ENCODE data around the gene OR13C2. TPM values are rescaled to one million over a fixed set of nuclear protein-coding genes. Genes with fewer than 3 reads are reported as not detected.
"Not testable (repeated sequence)": the region's sequence is repeated elsewhere in the genome, so short reads cannot be mapped to it uniquely, and the experiment has no call there.

Gene OR13C2, protein sequence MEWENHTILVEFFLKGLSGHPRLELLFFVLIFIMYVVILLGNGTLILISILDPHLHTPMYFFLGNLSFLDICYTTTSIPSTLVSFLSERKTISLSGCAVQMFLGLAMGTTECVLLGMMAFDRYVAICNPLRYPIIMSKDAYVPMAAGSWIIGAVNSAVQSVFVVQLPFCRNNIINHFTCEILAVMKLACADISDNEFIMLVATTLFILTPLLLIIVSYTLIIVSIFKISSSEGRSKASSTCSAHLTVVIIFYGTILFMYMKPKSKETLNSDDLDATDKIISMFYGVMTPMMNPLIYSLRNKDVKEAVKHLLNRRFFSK
- total RNA-seq = 0.36 and 0.47 TPM in 2 replicates
- long read RNA-seq = 0 reads

DNA sequence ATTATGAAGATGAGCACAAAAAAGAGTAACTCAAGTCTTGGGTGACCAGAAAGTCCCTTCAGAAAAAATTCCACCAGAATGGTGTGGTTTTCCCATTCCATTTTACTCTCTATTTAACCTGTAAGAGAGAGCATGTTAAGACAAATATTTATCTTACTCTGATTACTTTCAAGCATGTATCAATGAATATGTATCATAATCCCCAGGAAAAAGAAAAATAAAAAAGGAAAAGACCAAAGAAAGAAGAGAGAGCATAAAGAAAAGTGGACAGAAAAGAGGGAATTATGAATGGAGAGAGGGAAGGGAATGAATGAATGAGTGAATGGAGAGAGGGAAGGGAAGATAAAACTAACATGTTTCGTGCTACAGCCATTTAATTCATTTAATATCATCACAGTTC, at the start of gene OR13C2:
Gene OR13C2, minus strand, starts transcription at position 101 of the 400 bp plus-strand sequence. Its CDS starts 0 bp downstream, at position 101.
- H3K36me3 Mint-ChIP-seq (ENCODE audit: insufficient read depth); H3K9me3 Mint-ChIP-seq (ENCODE audit: low read depth): not testable (repeated sequence)

DNA sequence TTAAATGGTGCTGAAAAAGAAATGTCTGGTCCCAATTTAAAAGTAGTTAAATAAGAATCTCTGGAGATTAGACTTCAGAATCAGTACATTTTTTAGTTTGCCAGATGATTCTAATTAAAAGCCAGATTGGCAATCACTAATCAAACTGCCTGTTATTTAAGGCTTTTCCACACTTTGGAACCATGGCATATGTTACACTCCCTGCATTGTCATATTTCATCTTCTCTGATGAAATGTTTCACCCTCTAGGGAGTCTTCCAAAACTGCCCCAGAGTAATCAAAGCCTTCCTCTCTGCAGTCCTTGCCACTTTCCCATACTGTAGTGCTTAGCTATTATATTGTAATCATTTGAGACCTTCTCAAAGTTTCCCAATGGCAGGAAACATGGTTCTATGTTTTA, 30.0 kb upstream of the OR13C2 start:
- Mint-ChIP-seq H3K36me3 (ENCODE audit: insufficient read depth) (no peaks in the 10 kb centered on the region), H3K27ac (no peak overlapping the region), H3K4me1 (ENCODE audit: low read depth) (no peaks in the 10 kb centered on the region), H3K27me3 (no peaks in the 10 kb centered on the region), H3K4me3 (ENCODE audit: low read depth) (no peak overlapping the region), H3K9me3 (ENCODE audit: low read depth) (peaks cover 28% of the 10 kb centered on the region)
- TF ChIP-seq, protein P1, sequence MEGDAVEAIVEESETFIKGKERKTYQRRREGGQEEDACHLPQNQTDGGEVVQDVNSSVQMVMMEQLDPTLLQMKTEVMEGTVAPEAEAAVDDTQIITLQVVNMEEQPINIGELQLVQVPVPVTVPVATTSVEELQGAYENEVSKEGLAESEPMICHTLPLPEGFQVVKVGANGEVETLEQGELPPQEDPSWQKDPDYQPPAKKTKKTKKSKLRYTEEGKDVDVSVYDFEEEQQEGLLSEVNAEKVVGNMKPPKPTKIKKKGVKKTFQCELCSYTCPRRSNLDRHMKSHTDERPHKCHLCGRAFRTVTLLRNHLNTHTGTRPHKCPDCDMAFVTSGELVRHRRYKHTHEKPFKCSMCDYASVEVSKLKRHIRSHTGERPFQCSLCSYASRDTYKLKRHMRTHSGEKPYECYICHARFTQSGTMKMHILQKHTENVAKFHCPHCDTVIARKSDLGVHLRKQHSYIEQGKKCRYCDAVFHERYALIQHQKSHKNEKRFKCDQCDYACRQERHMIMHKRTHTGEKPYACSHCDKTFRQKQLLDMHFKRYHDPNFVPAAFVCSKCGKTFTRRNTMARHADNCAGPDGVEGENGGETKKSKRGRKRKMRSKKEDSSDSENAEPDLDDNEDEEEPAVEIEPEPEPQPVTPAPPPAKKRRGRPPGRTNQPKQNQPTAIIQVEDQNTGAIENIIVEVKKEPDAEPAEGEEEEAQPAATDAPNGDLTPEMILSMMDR (IDR thresholded peaks at IDR 0.05; ENCODE audit: unreplicated experiment) = no peak
- DNase-seq (ENCODE audit: low spot score, unreplicated experiment) = no peak

More for the DNA sequence above, at the start of gene OR13C2:
- H3K4me3 Mint-ChIP-seq (ENCODE audit: low read depth); H3K27ac Mint-ChIP-seq; DNase-seq (ENCODE audit: low spot score, unreplicated experiment); H3K4me1 Mint-ChIP-seq (ENCODE audit: low read depth); H3K27me3 Mint-ChIP-seq: not testable (repeated sequence)

DNA sequence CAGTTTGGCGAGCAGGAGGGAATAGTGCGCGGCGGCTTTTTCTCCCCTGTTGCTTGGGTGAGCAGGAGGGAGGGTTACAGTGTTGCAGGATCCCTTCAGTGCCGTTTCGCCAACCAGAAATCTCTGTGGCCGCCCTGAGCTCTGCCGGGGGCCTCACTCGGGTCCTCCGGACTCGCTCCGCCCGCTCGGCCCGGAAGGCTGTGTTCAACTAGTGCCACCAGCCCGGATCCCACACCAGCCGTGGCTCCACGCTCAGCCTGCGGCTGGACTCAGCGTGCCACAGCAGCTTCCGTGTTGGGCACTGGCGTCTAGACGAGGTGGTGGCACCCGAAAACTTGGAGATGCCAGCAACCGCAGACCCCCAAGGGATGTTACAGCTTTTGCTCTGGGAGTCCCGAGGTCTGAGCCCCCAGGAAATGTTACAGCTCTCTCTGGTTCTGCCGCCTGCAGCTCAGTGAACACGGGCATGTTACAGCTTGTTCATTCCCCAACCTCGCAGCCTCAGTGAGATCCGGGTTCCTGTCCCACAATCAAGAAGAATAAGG, 28.6 kb upstream of the OR13C2 start:
- Mint-ChIP-seq H3K27ac (no peak overlapping the region), H3K9me3 (ENCODE audit: low read depth) (peaks cover 16% of the 10 kb centered on the region), H3K36me3 (ENCODE audit: insufficient read depth) (no peaks in the 10 kb centered on the region), H3K4me1 (ENCODE audit: low read depth) (no peaks in the 10 kb centered on the region), H3K4me3 (ENCODE audit: low read depth) (no peak overlapping the region), H3K27me3 (no peaks in the 10 kb centered on the region)
- no peak for DNase-seq (ENCODE audit: low spot score, unreplicated experiment)
- TF ChIP-seq, protein P1 (IDR thresholded peaks at IDR 0.05; ENCODE audit: unreplicated experiment) = no peak

DNA sequence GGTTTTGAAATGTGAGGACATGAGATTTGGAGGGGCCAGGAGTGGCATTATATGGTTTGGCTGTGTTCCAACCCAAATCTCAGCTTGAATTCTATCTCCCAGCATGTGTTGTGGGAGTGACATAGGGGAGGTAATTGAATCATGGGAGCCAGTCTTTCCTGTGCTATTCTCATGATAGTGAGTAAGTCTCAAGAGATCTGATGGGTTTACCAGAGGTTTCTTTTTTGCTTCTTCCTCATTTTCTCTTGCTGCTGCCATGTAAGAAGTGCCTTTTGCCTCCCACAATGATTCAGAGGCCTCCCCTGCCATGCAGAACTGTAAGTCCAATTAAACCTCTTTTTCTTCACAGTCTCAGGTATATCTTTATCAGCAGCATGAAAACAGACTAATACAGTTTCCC, 20.5 kb upstream of the OR13C2 start:
- H3K27ac Mint-ChIP-seq; H3K4me3 Mint-ChIP-seq (ENCODE audit: low read depth); DNase-seq (ENCODE audit: low spot score, unreplicated experiment); H3K4me1 Mint-ChIP-seq (ENCODE audit: low read depth); H3K27me3 Mint-ChIP-seq; H3K36me3 Mint-ChIP-seq (ENCODE audit: insufficient read depth); H3K9me3 Mint-ChIP-seq (ENCODE audit: low read depth): not testable (repeated sequence)

DNA sequence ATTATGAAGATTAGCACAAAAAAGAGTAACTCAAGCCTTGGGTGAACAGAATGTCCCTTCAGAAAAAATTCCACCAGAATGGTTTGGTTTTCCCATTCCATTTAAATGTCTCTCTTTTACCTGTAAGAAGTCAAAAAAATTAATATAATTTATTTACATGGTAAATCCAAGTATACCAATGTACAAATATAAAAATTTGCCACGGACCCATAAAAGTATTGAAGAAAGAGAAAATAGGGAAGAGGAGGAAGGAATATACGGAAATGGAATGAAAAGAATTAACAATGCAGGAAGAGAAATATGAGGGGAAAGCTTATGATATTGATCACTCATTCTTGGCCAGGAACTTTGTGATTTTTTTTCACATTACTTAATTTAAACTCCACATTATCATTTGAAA, 12.7 kb upstream of the OR13C2 start, which contains the start of gene OR13C9:
Gene OR13C9, minus strand, starts transcription at position 101 of the 400 bp plus-strand sequence. Its CDS starts 0 bp downstream, at position 101.
- no peak for DNase-seq (ENCODE audit: low spot score, unreplicated experiment)
- Mint-ChIP-seq H3K27me3 (no peaks in the 10 kb centered on the region), H3K4me1 (ENCODE audit: low read depth) (no peaks in the 10 kb centered on the region), H3K4me3 (ENCODE audit: low read depth) (no peak within 1 kb of the TSS), H3K36me3 (ENCODE audit: insufficient read depth) (no peaks in the 10 kb centered on the region), H3K27ac (no peak within 1 kb of the TSS), H3K9me3 (ENCODE audit: low read depth) (no peaks in the 10 kb centered on the region)
- TF ChIP-seq, protein P1 (IDR thresholded peaks at IDR 0.05; ENCODE audit: unreplicated experiment) = no peak

DNA sequence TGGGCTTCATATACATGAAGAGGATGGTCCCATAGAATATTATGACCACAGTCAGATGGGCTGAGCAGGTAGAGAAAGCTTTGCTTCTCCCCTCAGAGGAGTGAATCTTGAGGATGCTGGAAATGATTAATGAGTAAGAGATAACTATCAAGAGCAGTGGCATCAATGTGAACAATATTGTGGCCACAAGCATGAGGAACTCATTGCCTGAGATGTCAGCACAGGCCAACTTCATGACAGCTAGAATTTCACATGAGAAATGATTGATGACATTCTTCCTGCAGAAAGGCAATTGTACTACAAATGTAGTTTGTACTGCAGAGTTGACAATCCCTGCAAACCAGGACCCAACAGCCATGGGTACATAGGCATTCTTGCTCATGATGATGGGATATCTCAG, 12.0 kb upstream of the OR13C2 start:
- no peak overlapping the region for H3K27ac Mint-ChIP-seq
- H3K36me3 Mint-ChIP-seq (ENCODE audit: insufficient read depth) = no peaks in the 10 kb centered on the region
- H3K27me3 Mint-ChIP-seq = no peaks in the 10 kb centered on the region
- TF ChIP-seq, protein P1 (IDR thresholded peaks at IDR 0.05; ENCODE audit: unreplicated experiment) = no peak
- H3K4me3 Mint-ChIP-seq (ENCODE audit: low read depth) = no peak overlapping the region
- DNase-seq (ENCODE audit: low spot score, unreplicated experiment) = no peak
- no peaks in the 10 kb centered on the region for H3K4me1 Mint-ChIP-seq (ENCODE audit: low read depth)
- H3K9me3 Mint-ChIP-seq (ENCODE audit: low read depth) = no peaks in the 10 kb centered on the region

Measured in progenitor cell of endocrine pancreas (in vitro differentiated cells).